Bronchial epithelial cell (primary cell): ENCODE results near the gene CARNS1. TPM values are rescaled to one million over a fixed set of nuclear protein-coding genes. Genes with fewer than 3 reads are reported as not detected.

Source experiments
- DNase-seq: peaks from one replicate; pipeline ENCODE4 v3.0.0-alpha.2; 2010; ENCODE audit warnings: low read depth
- FAIRE-seq: peaks from 2 replicates; lab custom pipeline; 2011; peaks lifted over from hg19 to GRCh38; lab: Jason Lieb, UNC
- H3K27me3 ChIP-seq: 2 replicates; pipeline ENCODE4 v1.5.1; 2011; ENCODE audit warnings: low read length; ENCODE audit not compliant: control insufficient read depth, insufficient read depth
- H3K36me3 ChIP-seq: 2 replicates; pipeline ENCODE4 v1.5.1; 2011; ENCODE audit warnings: low read length; ENCODE audit not compliant: control insufficient read depth, insufficient read depth
- H3K4me3 ChIP-seq: 2 replicates; pipeline ENCODE4 v1.5.1; 2011; ENCODE audit warnings: mild to moderate bottlenecking, low read depth, low read length, control low read depth
- total RNA-seq: library from RNA; depleted of rRNA; stranded (reverse); fragments of >200 nt; gene quantifications from 2 replicates; pipeline ENCODE4 v1.2.1, GENCODE V29; 2014
- TF ChIP-seq, protein P1 (sequence below): IDR thresholded peaks from 2 replicates; pipeline ENCODE4 v1.5.1; 2011; ENCODE audit warnings: mild to moderate bottlenecking, moderate library complexity, low read length, control low read depth, inconsistent platforms; ENCODE audit not compliant: insufficient read depth, severe bottlenecking

Gene CARNS1
- total RNA-seq, 1 donor from 2014 or later, result under 0.01 TPM

- no peak overlapping the region for H3K4me3 ChIP-seq
- no peak for DNase-seq
- no peak for FAIRE-seq
- H3K36me3 ChIP-seq, result no peaks in the 10 kb centered on the region
- TF ChIP-seq, protein P1, sequence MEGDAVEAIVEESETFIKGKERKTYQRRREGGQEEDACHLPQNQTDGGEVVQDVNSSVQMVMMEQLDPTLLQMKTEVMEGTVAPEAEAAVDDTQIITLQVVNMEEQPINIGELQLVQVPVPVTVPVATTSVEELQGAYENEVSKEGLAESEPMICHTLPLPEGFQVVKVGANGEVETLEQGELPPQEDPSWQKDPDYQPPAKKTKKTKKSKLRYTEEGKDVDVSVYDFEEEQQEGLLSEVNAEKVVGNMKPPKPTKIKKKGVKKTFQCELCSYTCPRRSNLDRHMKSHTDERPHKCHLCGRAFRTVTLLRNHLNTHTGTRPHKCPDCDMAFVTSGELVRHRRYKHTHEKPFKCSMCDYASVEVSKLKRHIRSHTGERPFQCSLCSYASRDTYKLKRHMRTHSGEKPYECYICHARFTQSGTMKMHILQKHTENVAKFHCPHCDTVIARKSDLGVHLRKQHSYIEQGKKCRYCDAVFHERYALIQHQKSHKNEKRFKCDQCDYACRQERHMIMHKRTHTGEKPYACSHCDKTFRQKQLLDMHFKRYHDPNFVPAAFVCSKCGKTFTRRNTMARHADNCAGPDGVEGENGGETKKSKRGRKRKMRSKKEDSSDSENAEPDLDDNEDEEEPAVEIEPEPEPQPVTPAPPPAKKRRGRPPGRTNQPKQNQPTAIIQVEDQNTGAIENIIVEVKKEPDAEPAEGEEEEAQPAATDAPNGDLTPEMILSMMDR, result no peak
- no peaks in the 10 kb centered on the region for H3K27me3 ChIP-seq
These were observed 40.8 kb upstream of the CARNS1 start for GRCh38 chr11:67374571-67375281.

- FAIRE-seq (no peak), DNase-seq (no peak)
- Histone ChIP-seq H3K36me3 (no peaks in the 10 kb centered on the region), H3K4me3 (no peak overlapping the region), H3K27me3 (no peaks in the 10 kb centered on the region)
- TF ChIP-seq, protein P1, result no peak
These were observed 40.0 kb upstream of the CARNS1 start for GRCh38 chr11:67375320-67376055.

GRCh38 chr11:67376063-67376820, 39.2 kb upstream of the CARNS1 start:
- Histone ChIP-seq H3K4me3 (no peak overlapping the region), H3K36me3 (no peaks in the 10 kb centered on the region)

GRCh38 chr11:67376873-67377808, 38.3 kb upstream of the CARNS1 start:
- FAIRE-seq, result no peak
- TF ChIP-seq, protein P1, result no peak
- H3K4me3 ChIP-seq, result no peak overlapping the region
- no peaks in the 10 kb centered on the region for H3K36me3 ChIP-seq
- no peak for DNase-seq
- H3K27me3 ChIP-seq, result no peaks in the 10 kb centered on the region

More at GRCh38 chr11:67376063-67376820, 39.2 kb upstream of the CARNS1 start:
- TF ChIP-seq, protein P1, result no peak
- FAIRE-seq, result no peak
- DNase-seq, result no peak
- H3K27me3 ChIP-seq, result no peaks in the 10 kb centered on the region

DNA sequence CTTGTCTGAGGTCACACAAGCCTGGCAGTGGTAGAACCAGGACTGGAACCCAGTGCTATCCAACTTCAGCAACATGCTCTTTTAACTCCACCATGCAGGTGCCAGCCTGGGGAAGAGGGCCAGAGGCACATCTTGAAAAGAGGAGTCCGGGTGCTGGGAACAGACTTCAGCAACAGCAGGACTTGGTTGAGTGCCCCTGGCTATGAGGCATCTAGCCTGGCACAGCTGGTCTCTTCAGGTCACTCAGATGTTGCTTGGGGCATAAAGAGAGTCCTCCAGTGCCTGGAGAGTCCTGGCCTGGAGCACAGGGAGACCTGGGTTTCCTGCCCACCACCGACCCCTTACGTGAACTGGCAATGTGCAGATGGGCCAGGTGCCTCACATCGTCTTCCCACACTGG, 36.9 kb upstream of the CARNS1 start:
- TF ChIP-seq, protein P1, result no peak
- H3K4me3 ChIP-seq, result no peak overlapping the region
- no peaks in the 10 kb centered on the region for H3K27me3 ChIP-seq
- FAIRE-seq (no peak), DNase-seq (no peak)
- no peaks in the 10 kb centered on the region for H3K36me3 ChIP-seq
